Endothelial cell of umbilical vein (primary cell): ENCODE data around the gene NXN. TPM values are rescaled to one million over a fixed set of nuclear protein-coding genes. Genes with fewer than 3 reads are reported as not detected.
"Not testable (repeated sequence)": the region's sequence is repeated elsewhere in the genome, so short reads cannot be mapped to it uniquely, and the experiment has no call there.

ENCODE experiments used
- BruUV-seq: library from RNA; stranded (reverse); fragments of 400-500 nt; replicated peaks from 2 replicates; lab custom pipeline; 2021; lab: Mats Ljungman, UMichigan
- CTCF ChIA-PET: fragments of 300-600, 350-600 bp; sonication (Branson Sonifier 250); formaldehyde crosslinking; loops from one replicate; lab custom pipeline; 2021; ENCODE audit warnings: antibody characterized with exemption, inconsistent platforms; lab: Charles Lee
- POLR2A ChIA-PET: fragments of 300-600, 350-600 bp; sonication (Branson Sonifier 250); formaldehyde crosslinking; loops from one replicate; lab custom pipeline; 2021; ENCODE audit warnings: antibody characterized with exemption, inconsistent platforms; lab: Charles Lee
- DNase-seq: peaks from one replicate; pipeline ENCODE4 v3.0.0-alpha.2; 2011; ENCODE audit warnings: low read depth, low spot score
- FAIRE-seq: peaks from 2 replicates; lab custom pipeline; 2011; peaks lifted over from hg19 to GRCh38; lab: Jason Lieb, UNC
- H2AFZ ChIP-seq: 2 replicates; pipeline ENCODE4 v1.6.0; 2012; ENCODE audit warnings: low read depth, low read length, control low read depth, inconsistent platforms
- H3K27ac ChIP-seq: 2 replicates; pipeline ENCODE4 v1.5.1; 2011; ENCODE audit warnings: low read depth, mild to moderate bottlenecking, control low read depth, low read length, moderate library complexity; ENCODE audit not compliant: insufficient read depth
- H3K27me3 ChIP-seq, 2 experiments: 2 replicates each; pipeline versions ENCODE4 v1.6.0 to v1.6.1; 2011; ENCODE audit warnings: low read length in 2 of 2, mixed read lengths in 1 of 2; ENCODE audit not compliant: control insufficient read depth in 2 of 2, insufficient read depth in 2 of 2
- H3K36me3 ChIP-seq, 2 experiments: 2 replicates in 1 of 2; 3 replicates in 1 of 2; pipeline ENCODE4 v1.5.1; 2011; ENCODE audit warnings: low read length in 2 of 2, mild to moderate bottlenecking in 1 of 2, moderate library complexity in 1 of 2; ENCODE audit not compliant: control insufficient read depth in 2 of 2, insufficient read depth in 2 of 2; ENCODE audit errors: extremely low read depth in 1 of 2
- H3K4me1 ChIP-seq: 3 replicates; pipeline ENCODE4 v1.5.1; 2011; ENCODE audit warnings: mild to moderate bottlenecking, low read length; ENCODE audit not compliant: control insufficient read depth, insufficient read depth; ENCODE audit errors: extremely low read depth
- H3K4me2 ChIP-seq: 2 replicates; pipeline ENCODE4 v1.6.1; 2011; ENCODE audit warnings: low read length, control low read depth, mixed read lengths; ENCODE audit not compliant: insufficient read depth
- H3K4me3 ChIP-seq, 3 experiments: fragments of 200-600 bp in 1 of 3; sonication (generic), shearing (Covaris generic) in 1 of 3; replicated peaks in 1 of 3; 2 replicates each; pipeline ENCODE4 v1.5.1; 2011 to 2016; ENCODE audit warnings: control low read depth in 3 of 3, low read length in 3 of 3, mild to moderate bottlenecking in 2 of 3, inconsistent platforms in 1 of 3, low read depth in 1 of 3, moderate library complexity in 1 of 3; ENCODE audit not compliant: insufficient read depth in 1 of 3
- H3K79me2 ChIP-seq: 2 replicates; pipeline ENCODE4 v1.6.0; 2012; ENCODE audit warnings: low read length, inconsistent platforms; ENCODE audit not compliant: control insufficient read depth, insufficient read depth
- H3K9ac ChIP-seq: replicated peaks from 2 replicates; pipeline ENCODE3; 2011; ENCODE audit warnings: low read length, control low read depth; ENCODE audit not compliant: insufficient read depth; ENCODE audit errors: extremely low read depth
- H3K9me1 ChIP-seq: replicated peaks from 3 replicates; pipeline ENCODE4 v1.6.0; 2011; ENCODE audit warnings: mild to moderate bottlenecking, low read length; ENCODE audit not compliant: control insufficient read depth, insufficient read depth; ENCODE audit errors: extremely low read depth
- H3K9me3 ChIP-seq: replicated peaks from 2 replicates; pipeline ENCODE4 v1.5.1; 2012; ENCODE audit warnings: low read length, inconsistent platforms; ENCODE audit not compliant: control insufficient read depth, insufficient read depth
- H4K20me1 ChIP-seq: replicated peaks from 2 replicates; pipeline ENCODE3; 2011; ENCODE audit warnings: mild to moderate bottlenecking, low read length; ENCODE audit not compliant: control insufficient read depth, insufficient read depth; ENCODE audit errors: extremely low read depth
- EZH2 ChIP-seq: IDR thresholded peaks from 2 replicates; pipeline ENCODE4 v1.6.1; 2012; ENCODE audit warnings: borderline replicate concordance, low read depth, mild to moderate bottlenecking, moderate library complexity, low read length, inconsistent platforms; ENCODE audit not compliant: severe bottlenecking
- FOS ChIP-seq: IDR thresholded peaks from 2 replicates; pipeline ENCODE4 v1.6.1; 2011; ENCODE audit warnings: mild to moderate bottlenecking, low read length, moderate library complexity, borderline replicate concordance; ENCODE audit not compliant: insufficient read depth
- GATA2 ChIP-seq: IDR thresholded peaks from 2 replicates; pipeline ENCODE4 v1.7.0; 2011; ENCODE audit warnings: low read depth, mild to moderate bottlenecking, moderate library complexity, mixed read lengths, low read length; ENCODE audit not compliant: insufficient read length, insufficient read depth
- JUN ChIP-seq: IDR thresholded peaks from 2 replicates; pipeline ENCODE4 v1.6.1; 2011; ENCODE audit warnings: borderline replicate concordance, low read depth; ENCODE audit not compliant: insufficient read length, insufficient read depth
- MYC ChIP-seq: IDR thresholded peaks from one replicate; pipeline ENCODE4 v1.6.1; 2011; ENCODE audit warnings: mild to moderate bottlenecking, low read depth, low read length
- POLR2A ChIP-seq: IDR thresholded peaks from 2 replicates; pipeline ENCODE4 v1.6.1; 2012; ENCODE audit warnings: low read depth, mild to moderate bottlenecking, control low read depth, low read length
- POLR2AphosphoS5 ChIP-seq: IDR thresholded peaks from 2 replicates; pipeline ENCODE4 v1.6.1; 2012; ENCODE audit warnings: low read depth, mild to moderate bottlenecking, control low read depth, low read length, moderate library complexity; ENCODE audit not compliant: insufficient read depth
- dilution Hi-C: fragments of 300-500 bp; cut with MboI; formaldehyde crosslinking; loops from one replicate; pipeline ENCODE4 v1.15.0; 2019; ENCODE audit warnings: low sequenced_read_pairs; ENCODE audit not compliant: extremely low pct_ligation_motif_present
- intact Hi-C: fragments of 100-400 bp; cut with micrococcal nuclease; formaldehyde crosslinking; loops from one replicate; pipeline ENCODE4 v1.10.0; 2022
- polyA plus RNA-seq, 4 experiments: library from polyadenylated mRNA; depleted of rRNA in 3 of 4; stranded (reverse) in 3 of 4; unstranded in 1 of 4; fragments of >200 nt; gene quantifications; 2 replicates each; pipeline versions ENCODE4 v1.2.1 to v1.2.3, GENCODE V29; 2011 to 2012; ENCODE audit warnings: missing spikeins in 1 of 4
- total RNA-seq: library from RNA; stranded (reverse); gene quantifications from 2 replicates; pipeline ENCODE4 v1.2.3, GENCODE V29; 2021
- TF ChIP-seq, protein P1 (sequence below), 2 donors: IDR thresholded peaks; 1 replicate in 1 of 2; 2 replicates in 1 of 2; pipeline ENCODE4 v1.5.1; 2011; ENCODE audit warnings: low read length in 2 of 2, mild to moderate bottlenecking in 2 of 2, moderate library complexity in 2 of 2, control low read depth in 1 of 2, inconsistent platforms in 1 of 2, low read depth in 1 of 2; ENCODE audit not compliant: insufficient read depth in 1 of 2; ENCODE audit errors: extremely low read depth in 1 of 2
- TF ChIP-seq, protein P2 (sequence below): IDR thresholded peaks from 2 replicates; pipeline ENCODE4 v1.6.1; 2011; ENCODE audit not compliant: insufficient read depth, insufficient read length

The NXN gene
- total and polyA plus RNA-seq, 2 donors (not counting 3 experiments of a cell fraction or from before 2014, with no cell fraction given), result 69.5 to 77.3 TPM

DNA sequence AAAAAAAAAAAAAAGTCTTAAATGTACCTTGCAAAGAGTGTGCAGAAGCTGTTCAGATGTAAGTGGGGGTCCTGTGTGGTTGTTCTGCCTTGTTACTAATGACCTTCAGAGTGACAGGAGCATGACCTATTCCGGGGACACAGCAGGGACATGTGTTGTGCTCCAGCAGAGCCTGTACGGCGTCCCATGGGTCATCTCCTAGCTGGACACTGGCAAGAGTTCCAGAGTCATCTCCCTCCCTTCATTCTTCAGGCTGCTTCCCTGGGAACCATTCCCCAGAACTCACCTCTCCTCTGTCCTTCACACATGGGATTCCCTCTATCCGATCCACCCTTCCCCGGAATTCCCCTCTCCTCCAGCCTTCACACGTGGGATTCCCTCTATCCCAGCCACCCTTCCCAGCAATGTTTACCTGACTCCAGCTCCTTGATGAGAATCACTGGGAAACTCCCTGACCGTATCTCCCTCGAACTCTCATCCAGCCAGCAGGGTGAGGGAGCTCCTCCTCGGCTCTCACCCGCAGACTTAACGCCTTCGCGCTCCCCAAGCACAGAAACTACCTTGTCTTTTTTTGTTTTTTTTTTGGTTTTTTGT is 111.6 kb downstream of the NXN start:
- no peaks in the 10 kb centered on the region for H4K20me1 ChIP-seq

DNA sequence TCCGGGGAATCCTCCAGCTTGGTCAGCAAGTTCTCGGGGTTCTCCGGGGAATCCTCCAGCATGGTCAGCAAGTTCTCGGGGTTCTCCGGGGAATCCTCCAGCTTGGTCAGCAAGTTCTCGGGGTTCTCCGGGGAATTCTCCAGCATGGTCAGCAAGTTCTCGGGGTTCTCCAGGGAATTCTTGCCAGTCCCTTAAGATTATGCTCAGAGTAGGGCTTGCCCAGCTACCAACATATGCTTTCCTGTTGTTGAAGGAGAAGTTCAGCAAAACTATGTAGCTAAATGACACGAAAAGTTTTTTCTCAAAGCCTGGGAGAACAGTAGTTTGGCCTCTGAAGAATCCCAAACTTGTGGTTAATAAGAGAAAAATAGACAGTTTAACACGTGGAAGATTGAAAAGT is 112.3 kb downstream of the NXN start:
- DNase-seq, H3K9ac ChIP-seq, H3K27me3 ChIP-seq, H3K9me3 ChIP-seq, H3K4me3 ChIP-seq, H3K4me1 ChIP-seq, BruUV-seq, H3K4me2 ChIP-seq, H3K9me1 ChIP-seq, H2AFZ ChIP-seq, H3K36me3 ChIP-seq, POLR2A ChIA-PET, H3K79me2 ChIP-seq, H4K20me1 ChIP-seq, FAIRE-seq, intact Hi-C loops, dilution Hi-C loops, H3K27ac ChIP-seq: not testable (repeated sequence)
- CTCF ChIA-PET, result interaction anchor here (1.7 to 2.0 kb wide), 2 partner anchors 12 kb away, joined by 5 to 6 read pairs; no protein-coding TSS in a partner anchor

More for the DNA sequence above, 111.6 kb downstream of the NXN start:
- no peak for TF ChIP-seq POLR2A
- no peak for TF ChIP-seq POLR2AphosphoS5
- TF ChIP-seq FOS, result no peak
- no peak for TF ChIP-seq MYC
- TF ChIP-seq EZH2, result no peak
- TF ChIP-seq, protein P1, sequence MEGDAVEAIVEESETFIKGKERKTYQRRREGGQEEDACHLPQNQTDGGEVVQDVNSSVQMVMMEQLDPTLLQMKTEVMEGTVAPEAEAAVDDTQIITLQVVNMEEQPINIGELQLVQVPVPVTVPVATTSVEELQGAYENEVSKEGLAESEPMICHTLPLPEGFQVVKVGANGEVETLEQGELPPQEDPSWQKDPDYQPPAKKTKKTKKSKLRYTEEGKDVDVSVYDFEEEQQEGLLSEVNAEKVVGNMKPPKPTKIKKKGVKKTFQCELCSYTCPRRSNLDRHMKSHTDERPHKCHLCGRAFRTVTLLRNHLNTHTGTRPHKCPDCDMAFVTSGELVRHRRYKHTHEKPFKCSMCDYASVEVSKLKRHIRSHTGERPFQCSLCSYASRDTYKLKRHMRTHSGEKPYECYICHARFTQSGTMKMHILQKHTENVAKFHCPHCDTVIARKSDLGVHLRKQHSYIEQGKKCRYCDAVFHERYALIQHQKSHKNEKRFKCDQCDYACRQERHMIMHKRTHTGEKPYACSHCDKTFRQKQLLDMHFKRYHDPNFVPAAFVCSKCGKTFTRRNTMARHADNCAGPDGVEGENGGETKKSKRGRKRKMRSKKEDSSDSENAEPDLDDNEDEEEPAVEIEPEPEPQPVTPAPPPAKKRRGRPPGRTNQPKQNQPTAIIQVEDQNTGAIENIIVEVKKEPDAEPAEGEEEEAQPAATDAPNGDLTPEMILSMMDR (IDR thresholded peaks at IDR 0.05; ENCODE audit: extremely low read depth in 1 of 2, insufficient read depth in 1 of 2, low read depth in 1 of 2, low read length in 2 of 2), result no peak
- TF ChIP-seq JUN, result no peak
- no peak for TF ChIP-seq GATA2
- TF ChIP-seq, protein P2, sequence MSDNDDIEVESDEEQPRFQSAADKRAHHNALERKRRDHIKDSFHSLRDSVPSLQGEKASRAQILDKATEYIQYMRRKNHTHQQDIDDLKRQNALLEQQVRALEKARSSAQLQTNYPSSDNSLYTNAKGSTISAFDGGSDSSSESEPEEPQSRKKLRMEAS, result no peak
- no peak overlapping the region for H3K4me2 ChIP-seq
- FAIRE-seq, result no peak
- H3K4me3 ChIP-seq, result no peak overlapping the region
- H3K36me3 ChIP-seq, result peaks cover 0 to 3% of the 10 kb centered on the region in 2 experiments
- BruUV-seq, result no TSS peak
- dilution Hi-C loops (no loop called here), intact Hi-C loops (no loop called here)
- CTCF ChIA-PET, result interaction anchor here (1.7 to 2.0 kb wide), 2 partner anchors 11 to 13 kb away, joined by 5 to 6 read pairs; no protein-coding TSS in a partner anchor
- H2AFZ ChIP-seq, result no peak overlapping the region
- peaks cover 6% of the 10 kb centered on the region for H3K4me1 ChIP-seq
- POLR2A ChIA-PET, result no interaction called here
- no peaks in the 10 kb centered on the region for H3K9me3 ChIP-seq
- H3K9me1 ChIP-seq, result no peaks in the 10 kb centered on the region
- no peak overlapping the region for H3K27ac ChIP-seq
- no peaks in the 10 kb centered on the region for H3K79me2 ChIP-seq
- no peaks in the 10 kb centered on the region for H3K27me3 ChIP-seq
- H3K9ac ChIP-seq, result no peak overlapping the region
- DNase-seq, result no peak
